Left ventricle myocardium inferior (tissue), 1 donor: ENCODE data around the gene ABCC6. TPM values are rescaled to one million over a fixed set of nuclear protein-coding genes. Genes with fewer than 3 reads are reported as not detected.
"Not testable (repeated sequence)": the region's sequence is repeated elsewhere in the genome, so short reads cannot be mapped to it uniquely, and the experiment has no call there.

Experiments
- DNase-seq: peaks from one replicate; pipeline ENCODE4 v3.0.0-alpha.2; 2020
- H3K27ac ChIP-seq: fragments of 200-600 bp; replicated peaks from 2 replicates; pipeline ENCODE4 v1.8.0; 2021
- H3K27me3 ChIP-seq: fragments of 200-600 bp; 2 replicates; pipeline ENCODE4 v1.8.0; 2021; ENCODE audit warnings: low read depth
- H3K36me3 ChIP-seq: fragments of 200-600 bp; 2 replicates; pipeline ENCODE4 v1.8.0; 2021
- H3K4me1 ChIP-seq: fragments of 200-600 bp; 2 replicates; pipeline ENCODE4 v1.8.0; 2021
- H3K4me3 ChIP-seq: fragments of 200-600 bp; 2 replicates; pipeline ENCODE4 v1.8.0; 2021; ENCODE audit warnings: mild to moderate bottlenecking, moderate library complexity
- H3K9me3 ChIP-seq: fragments of 200-600 bp; replicated peaks from 2 replicates; pipeline ENCODE4 v1.8.0; 2021
- CTCF ChIP-seq: fragments of 200-600 bp; IDR thresholded peaks from 2 replicates; pipeline ENCODE4 v1.8.0; 2021; ENCODE audit warnings: antibody characterized with exemption, mild to moderate bottlenecking, borderline replicate concordance
- intact Hi-C: fragments of 100-400 bp; cut with micrococcal nuclease; formaldehyde crosslinking; loops from one replicate; pipeline ENCODE4 v1.11.0; 2022
- total RNA-seq: library from RNA; stranded (reverse); fragmentation: NEBNext Ultra II Directional; extraction: Animal tissue kit (Norgen Biotek cat#: 25700); gene quantifications from one replicate; pipeline ENCODE4 v1.2.1, GENCODE V29; 2021
- donor health status: DM: no; HTN: yes; CAD: no; lungs with severe emphysema.

ABCC6 gene
- total RNA-seq, 1 donor from 2014 or later = 1.2 TPM

- no peak overlapping the region for H3K27ac ChIP-seq
- H3K9me3 ChIP-seq = no peaks in the 10 kb centered on the region
- no peaks in the 10 kb centered on the region for H3K4me1 ChIP-seq
- intact Hi-C loops = no loop called here
- no peaks in the 10 kb centered on the region for H3K36me3 ChIP-seq
- H3K27me3 ChIP-seq = no peaks in the 10 kb centered on the region
- TF ChIP-seq CTCF = no peak
- no peak for DNase-seq
- H3K4me3 ChIP-seq = no peak overlapping the region
These were observed 57.2 kb downstream of the ABCC6 start for GRCh38 chr16:16166085-16166484.

DNA sequence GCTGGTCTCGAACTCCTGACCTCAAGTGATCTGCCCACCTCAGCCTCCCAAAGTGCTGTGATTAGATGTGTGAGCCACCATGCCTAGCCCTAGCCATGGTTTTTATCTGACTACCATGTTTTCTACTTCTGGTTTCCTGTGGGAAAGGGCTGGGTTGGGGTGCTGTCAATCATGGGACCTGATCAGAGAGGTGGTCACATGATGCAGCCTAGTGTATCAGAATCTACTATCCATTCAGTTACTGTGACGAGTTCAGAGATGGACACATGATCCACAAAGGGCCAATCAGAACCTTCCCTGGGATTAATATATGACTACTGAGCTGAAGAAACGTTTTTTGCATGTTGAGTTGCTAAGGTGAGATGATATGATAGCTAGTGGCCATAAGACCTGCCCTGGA is 59.1 kb downstream of the ABCC6 start:
- Histone ChIP-seq H3K9me3 (peaks cover 8% of the 10 kb centered on the region), H3K4me1 (no peaks in the 10 kb centered on the region), H3K36me3 (no peaks in the 10 kb centered on the region), H3K27ac (no peak overlapping the region), H3K4me3 (no peak overlapping the region), H3K27me3 (no peaks in the 10 kb centered on the region)
- no peak for TF ChIP-seq CTCF
- intact Hi-C loops = no loop called here
- no peak for DNase-seq

- Histone ChIP-seq H3K27me3 (no peaks in the 10 kb centered on the region), H3K27ac (no peak overlapping the region), H3K36me3 (no peaks in the 10 kb centered on the region), H3K4me3 (no peak overlapping the region), H3K9me3 (peaks cover 14% of the 10 kb centered on the region), H3K4me1 (no peaks in the 10 kb centered on the region)
- intact Hi-C loops = no loop called here
- TF ChIP-seq CTCF = no peak
- no peak for DNase-seq
These were observed 59.7 kb downstream of the ABCC6 start for GRCh38 chr16:16163571-16163970.

DNA sequence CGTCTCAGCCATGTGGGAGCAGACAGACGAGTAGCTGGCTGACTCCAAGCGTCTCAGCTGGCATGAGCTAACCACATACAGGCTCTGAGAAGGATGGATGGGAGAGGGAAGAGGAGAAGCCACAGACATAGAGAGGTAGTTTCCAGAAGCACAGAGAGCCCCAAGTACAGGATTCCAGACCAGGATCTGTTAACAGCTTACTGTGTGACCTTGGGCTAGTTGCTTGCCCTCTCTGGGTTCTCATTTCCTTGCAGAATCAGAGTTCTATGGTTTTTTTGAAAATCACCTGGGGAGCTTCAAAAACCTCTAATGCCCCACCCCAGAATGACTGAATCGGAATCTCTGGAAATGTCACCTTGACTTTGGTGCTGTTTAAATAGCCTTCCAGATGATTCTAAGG is 60.2 kb downstream of the ABCC6 start:
- Histone ChIP-seq H3K27ac (no peak overlapping the region), H3K4me1 (no peaks in the 10 kb centered on the region), H3K36me3 (no peaks in the 10 kb centered on the region), H3K27me3 (no peaks in the 10 kb centered on the region), H3K4me3 (no peak overlapping the region), H3K9me3 (peaks cover 19% of the 10 kb centered on the region)
- TF ChIP-seq CTCF = no peak
- intact Hi-C loops = no loop called here
- DNase-seq = no peak

GRCh38 chr16:16162591-16162990 is 60.7 kb downstream of the ABCC6 start:
- no peak for DNase-seq
- peaks cover 24% of the 10 kb centered on the region for H3K9me3 ChIP-seq
- no peaks in the 10 kb centered on the region for H3K36me3 ChIP-seq
- H3K27me3 ChIP-seq = no peaks in the 10 kb centered on the region
- intact Hi-C loops = no loop called here
- H3K4me1 ChIP-seq = no peaks in the 10 kb centered on the region
- no peak overlapping the region for H3K4me3 ChIP-seq
- H3K27ac ChIP-seq = no peak overlapping the region
- TF ChIP-seq CTCF = no peak

GRCh38 chr16:16161840-16162239 is 61.5 kb downstream of the ABCC6 start:
- H3K4me3 ChIP-seq, H3K27ac ChIP-seq, DNase-seq, intact Hi-C loops, H3K4me1 ChIP-seq, H3K27me3 ChIP-seq, H3K36me3 ChIP-seq: not testable (repeated sequence)
- peaks cover 25% of the 10 kb centered on the region for H3K9me3 ChIP-seq
